H1 (cell line): ENCODE results near the gene SCO1. TPM values are rescaled to one million over a fixed set of nuclear protein-coding genes. Genes with fewer than 3 reads are reported as not detected.

Experiments
- ASH2L ChIP-seq: fragments of 200-600, 300-600 bp; sonication (generic); IDR thresholded peaks from one replicate; pipeline ENCODE4 v1.7.1; 2017; ENCODE audit warnings: low read length
- CBX5 ChIP-seq: fragments of 300-800, 300-1000 bp; sonication (generic); IDR thresholded peaks from 2 replicates; pipeline ENCODE4 v1.7.1; 2016; ENCODE audit warnings: antibody characterized with exemption, low read length, low read depth
- TBP ChIP-seq: IDR thresholded peaks from 2 replicates; pipeline ENCODE4 v1.6.1; 2011; ENCODE audit warnings: low read depth, low read length, improper control_type of control experiment
- polyA plus RNA-seq, 7 experiments: library from polyadenylated mRNA; depleted of rRNA in 3 of 7; stranded (reverse) in 5 of 7; unstranded in 2 of 7; fragments of >200 nt in 5 of 7; fragments of 200-250 nt in 2 of 7; gene quantifications; 1 replicate in 5 of 7; 2 replicates in 1 of 7; 4 replicates in 1 of 7; pipeline versions ENCODE4 v1.2.1 to v1.2.3, GENCODE V29; 2011 to 2013; ENCODE audit warnings: missing spikeins in 2 of 7, mixed read lengths in 2 of 7
- total RNA-seq: library from RNA; stranded (reverse); fragmentation: NEBNext Ultra II Directional; extraction: Animal tissue kit (Norgen Biotek cat#: 25700); gene quantifications from 2 replicates; pipeline ENCODE4 v1.2.1, GENCODE V29; 2021
- TF ChIP-seq, protein P1 (sequence below): IDR thresholded peaks from 2 replicates; pipeline ENCODE4 v1.6.1; 2011; ENCODE audit warnings: low read length, improper control_type of control experiment

The SCO1 gene
- total and polyA plus RNA-seq, 2 of the 8 experiments (the other 6 are each of a cell fraction or from before 2014, with no cell fraction given) = 18.7 to 61.8 TPM

DNA sequence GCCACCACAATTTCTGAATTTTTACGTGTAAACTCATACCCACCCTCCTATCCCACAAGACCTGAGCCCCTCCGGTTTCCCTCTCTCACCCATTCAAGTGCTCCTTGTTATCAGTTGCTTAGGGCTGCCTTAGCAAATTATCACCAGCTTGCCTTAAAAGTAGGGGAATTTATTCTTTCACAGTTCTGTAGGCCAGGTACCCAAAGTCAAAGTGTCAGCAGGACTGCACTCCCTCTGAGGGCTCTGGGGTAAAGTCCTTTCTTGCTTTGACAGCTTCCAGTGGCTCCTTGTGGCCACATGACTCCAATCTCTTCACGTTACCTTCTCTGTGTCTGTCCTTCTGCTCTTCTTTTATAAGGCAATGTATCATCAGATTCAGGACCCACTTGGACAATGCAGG, 40.4 kb upstream of the SCO1 start (continued):
- TF ChIP-seq ASH2L (no peak), CBX5 (no peak), TBP (no peak)
- TF ChIP-seq, protein P1, sequence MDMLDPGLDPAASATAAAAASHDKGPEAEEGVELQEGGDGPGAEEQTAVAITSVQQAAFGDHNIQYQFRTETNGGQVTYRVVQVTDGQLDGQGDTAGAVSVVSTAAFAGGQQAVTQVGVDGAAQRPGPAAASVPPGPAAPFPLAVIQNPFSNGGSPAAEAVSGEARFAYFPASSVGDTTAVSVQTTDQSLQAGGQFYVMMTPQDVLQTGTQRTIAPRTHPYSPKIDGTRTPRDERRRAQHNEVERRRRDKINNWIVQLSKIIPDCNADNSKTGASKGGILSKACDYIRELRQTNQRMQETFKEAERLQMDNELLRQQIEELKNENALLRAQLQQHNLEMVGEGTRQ = no peak
